ENCODE data around the gene TMEM178B.

DNA sequence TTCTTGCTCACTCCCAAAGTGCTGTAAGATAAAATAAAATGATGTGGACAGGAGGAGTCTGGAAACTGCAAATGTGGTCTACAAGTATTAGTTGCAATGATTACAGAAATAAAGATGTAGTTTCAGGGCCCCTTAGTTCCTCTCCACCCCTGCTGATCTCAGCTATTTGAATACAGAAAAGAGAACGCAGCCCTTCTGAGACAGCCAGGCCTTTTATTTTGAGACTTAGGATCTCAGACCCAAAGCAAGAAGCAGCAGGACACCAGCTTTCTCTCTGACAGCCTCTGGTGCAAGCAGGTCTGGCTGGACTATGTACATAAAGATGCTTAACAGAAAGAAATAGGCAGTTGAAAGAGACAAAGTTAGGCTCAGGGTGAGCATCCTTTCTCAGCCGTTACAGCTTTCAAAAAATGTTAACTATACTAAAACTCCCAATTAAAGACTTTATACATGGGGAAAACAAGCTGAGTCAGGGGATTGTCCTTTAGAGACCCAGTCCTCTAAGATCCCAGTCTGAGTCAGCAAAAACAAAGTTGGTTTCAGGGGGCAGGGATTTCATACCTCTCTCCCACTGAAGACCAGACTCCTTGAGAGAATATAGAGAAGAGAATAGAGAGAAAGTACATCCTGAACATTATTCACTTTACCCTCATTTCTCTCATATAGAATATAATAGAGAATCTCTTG, 220.4 kb downstream of the TMEM178B start:
- no peak for TF ChIP-seq POLR2A (IDR thresholded peaks at IDR 0.05; ENCODE audit: low read depth)
- no peak for TF ChIP-seq POLR2AphosphoS5 (IDR thresholded peaks at IDR 0.05)

Data from esophagus muscularis mucosa (tissue), 2 donors.